CD8-positive, alpha-beta memory T cell (primary cell): ENCODE measurements around the gene TTBK1. TPM values are rescaled to one million over a fixed set of nuclear protein-coding genes. Genes with fewer than 3 reads are reported as not detected.

ENCODE experiments used
- polyA plus RNA-seq: library from polyadenylated mRNA; unstranded; fragments of 300-500 nt; fragmentation: Illumina TruSeq; gene quantifications from one replicate; pipeline ENCODE4 v1.2.3, GENCODE V29; 2021
- total RNA-seq, 2 experiments: library from RNA; stranded (reverse); gene quantifications; one replicate each; pipeline ENCODE4 v1.2.3, GENCODE V29; 2021

Gene TTBK1
- total and polyA plus RNA-seq, 3 experiments from 2014 or later: 1.1 to 1.2 TPM; not detected in 1

Other genes with a start within 250 kb of the TTBK1 start
- gene MEA1, start 229.5 kb upstream of the TTBK1 start, total RNA-seq: 100 to 1,000 TPM; 102 to 108 TPM
- 84.8 TPM for gene MEA1, start 229.5 kb upstream of the TTBK1 start, polyA plus RNA-seq
- 10 to 100 TPM; 73.5 to 74.1 TPM for gene KLHDC3, start 229.2 kb upstream of the TTBK1 start, total RNA-seq
- 90.7 TPM for gene KLHDC3, start 229.2 kb upstream of the TTBK1 start, polyA plus RNA-seq
- 100 to 1,000 TPM; 114 to 120 TPM for gene RRP36, start 221.9 kb upstream of the TTBK1 start, total RNA-seq
- 86.2 TPM for gene RRP36, start 221.9 kb upstream of the TTBK1 start, polyA plus RNA-seq
- 10 to 100 TPM; 11.7 to 12.1 TPM for gene CUL7, start 189.6 kb upstream of the TTBK1 start, total RNA-seq
- gene CUL7, start 189.6 kb upstream of the TTBK1 start, polyA plus RNA-seq: 2.1 TPM
- 10 to 100 TPM; 89.6 to 91.6 TPM for gene MRPL2, start 184.0 kb upstream of the TTBK1 start, total RNA-seq
- 47.5 TPM for gene MRPL2, start 184.0 kb upstream of the TTBK1 start, polyA plus RNA-seq
- gene KLC4, start 183.8 kb upstream of the TTBK1 start, total RNA-seq: 10 to 100 TPM; 11.1 to 12.3 TPM
- gene KLC4, start 183.8 kb upstream of the TTBK1 start, polyA plus RNA-seq: 11.6 TPM
- 1 to 10 TPM; 1.6 TPM for gene PTK7, start 167.2 kb upstream of the TTBK1 start, total RNA-seq
- 1.9 TPM for gene PTK7, start 167.2 kb upstream of the TTBK1 start, polyA plus RNA-seq
- 10 to 100 TPM; 55.1 to 57.4 TPM for gene SRF, start 72.2 kb upstream of the TTBK1 start, total RNA-seq
- gene SRF, start 72.2 kb upstream of the TTBK1 start, polyA plus RNA-seq: 8.0 TPM
- gene CUL9, start 61.3 kb upstream of the TTBK1 start, total RNA-seq: 10 to 100 TPM; 35.3 to 38.3 TPM
- gene CUL9, start 61.3 kb upstream of the TTBK1 start, polyA plus RNA-seq: 9.0 TPM
- 10 to 100 TPM; 68.2 to 68.3 TPM for gene DNPH1, start 14.0 kb upstream of the TTBK1 start, total RNA-seq
- gene DNPH1, start 14.0 kb upstream of the TTBK1 start, polyA plus RNA-seq: 80.0 TPM
- gene SLC22A7, start 54.8 kb downstream of the TTBK1 start, total RNA-seq: not detected
- not detected for gene SLC22A7, start 54.8 kb downstream of the TTBK1 start, polyA plus RNA-seq
- under 1 TPM in 1 of 2 experiments, not detected in 1; 0.63 TPM for gene CRIP3, start 65.3 kb downstream of the TTBK1 start, total RNA-seq
- not detected for gene CRIP3, start 65.3 kb downstream of the TTBK1 start, polyA plus RNA-seq
- gene ZNF318, start 126.2 kb downstream of the TTBK1 start, total RNA-seq: 10 to 100 TPM; 11.8 to 12.0 TPM
- gene ZNF318, start 126.2 kb downstream of the TTBK1 start, polyA plus RNA-seq: 6.4 TPM
- gene ABCC10, start 184.1 kb downstream of the TTBK1 start, total RNA-seq: 10 to 100 TPM; 35.8 to 36.4 TPM
- 28.2 TPM for gene ABCC10, start 184.1 kb downstream of the TTBK1 start, polyA plus RNA-seq
- gene DLK2, start 212.1 kb downstream of the TTBK1 start, total RNA-seq: 1 to 10 TPM; 1.9 TPM
- 1.4 TPM for gene DLK2, start 212.1 kb downstream of the TTBK1 start, polyA plus RNA-seq
- gene TJAP1, start 234.1 kb downstream of the TTBK1 start, total RNA-seq: 10 to 100 TPM; 48.8 to 49.1 TPM
- gene TJAP1, start 234.1 kb downstream of the TTBK1 start, polyA plus RNA-seq: 11.8 TPM